GM11168 (cell line): ENCODE measurements around the gene TUBA3D.
"Not testable (repeated sequence)": the region's sequence is repeated elsewhere in the genome, so short reads cannot be mapped to it uniquely, and the experiment has no call there.

Experiments
- in situ Hi-C: fragments of 300-500 bp; cut with MboI; formaldehyde crosslinking; loops from one replicate; pipeline ENCODE4 v1.12.0; 2022; ENCODE audit warnings: low sequenced_read_pairs; ENCODE audit not compliant: unreplicated experiment

The TUBA3D gene

GRCh38 chr2:131482506-131483155 is 6.7 kb downstream of the TUBA3D start:
- in situ Hi-C loops: not testable (repeated sequence)

- in situ Hi-C loops: not testable (repeated sequence)
Measured at GRCh38 chr2:131483981-131484820, 8.3 kb downstream of the TUBA3D start.

GRCh38 chr2:131484906-131485460 is 9.1 kb downstream of the TUBA3D start:
- in situ Hi-C loops: not testable (repeated sequence)

GRCh38 chr2:131486201-131486902 is 10.4 kb downstream of the TUBA3D start:
- in situ Hi-C loops: not testable (repeated sequence)

GRCh38 chr2:131488306-131489205 is 12.6 kb downstream of the TUBA3D start:
- in situ Hi-C loops: no loop called here

GRCh38 chr2:131490616-131491468 is 14.9 kb downstream of the TUBA3D start:
- in situ Hi-C loops: not testable (repeated sequence)

GRCh38 chr2:131491469-131491836 is 15.5 kb downstream of the TUBA3D start:
- in situ Hi-C loops: not testable (repeated sequence)

- in situ Hi-C loops: not testable (repeated sequence)
Measured at GRCh38 chr2:131492015-131492417, 16.1 kb downstream of the TUBA3D start, which contains the start of gene MZT2A. MZT2A (minus strand) TSS chr2:131492397; CDS start chr2:131492376, 21 bp downstream.

- in situ Hi-C loops: no loop called here
Measured at GRCh38 chr2:131492418-131493198, 16.7 kb downstream of the TUBA3D start.

GRCh38 chr2:131493199-131493968 is 17.5 kb downstream of the TUBA3D start:
- in situ Hi-C loops: no loop called here

- in situ Hi-C loops: not testable (repeated sequence)
Measured at GRCh38 chr2:131495506-131495905, 19.6 kb downstream of the TUBA3D start.

GRCh38 chr2:131498321-131498973 is 22.5 kb downstream of the TUBA3D start:
- in situ Hi-C loops: not testable (repeated sequence)

- in situ Hi-C loops: not testable (repeated sequence)
Measured at GRCh38 chr2:131503587-131503986, 27.7 kb downstream of the TUBA3D start.

GRCh38 chr2:131504082-131504750 is 28.3 kb downstream of the TUBA3D start:
- in situ Hi-C loops: not testable (repeated sequence)

GRCh38 chr2:131509615-131510014 is 33.7 kb downstream of the TUBA3D start:
- in situ Hi-C loops: no loop called here

GRCh38 chr2:131511291-131511968 is 35.5 kb downstream of the TUBA3D start:
- in situ Hi-C loops: not testable (repeated sequence)
